ENCODE measurements around the gene SLC10A7. TPM values are rescaled to one million over a fixed set of nuclear protein-coding genes. Genes with fewer than 3 reads are reported as not detected.
"Not testable (repeated sequence)": the region's sequence is repeated elsewhere in the genome, so short reads cannot be mapped to it uniquely, and the experiment has no call there.

Gene SLC10A7
- total RNA-seq, 1 donor from 2014 or later: 11.4 TPM

GRCh38 chr4:146367347-146367746, 154.4 kb downstream of the SLC10A7 start:
- Histone ChIP-seq H3K9me3 (peaks cover 0 to 8% of the 10 kb centered on the region in 2 donors), H3K4me1 (peaks cover 0 to 3% of the 10 kb centered on the region in 2 donors), H3K27ac (no peak overlapping the region), H3K36me3 (no peaks in the 10 kb centered on the region), H3K4me3 (no peak overlapping the region), H3K27me3 (no peaks in the 10 kb centered on the region)
- TF ChIP-seq CTCF (IDR thresholded peaks at IDR 0.05): no peak
- no peak for DNase-seq (ENCODE audit: low spot score in 2 of 2)
- intact Hi-C loops (cut with DNase I): no loop called here

GRCh38 chr4:146359771-146360170, 162.0 kb downstream of the SLC10A7 start:
- Histone ChIP-seq H3K27ac (no peak overlapping the region), H3K27me3 (no peaks in the 10 kb centered on the region), H3K4me3 (no peak overlapping the region), H3K4me1 (no peaks in the 10 kb centered on the region), H3K36me3 (no peaks in the 10 kb centered on the region), H3K9me3 (peaks cover 7 to 20% of the 10 kb centered on the region in 2 donors)
- no peak for TF ChIP-seq CTCF (IDR thresholded peaks at IDR 0.05)
- intact Hi-C loops (cut with DNase I): no loop called here
- DNase-seq (ENCODE audit: low spot score in 2 of 2): no peak

DNA sequence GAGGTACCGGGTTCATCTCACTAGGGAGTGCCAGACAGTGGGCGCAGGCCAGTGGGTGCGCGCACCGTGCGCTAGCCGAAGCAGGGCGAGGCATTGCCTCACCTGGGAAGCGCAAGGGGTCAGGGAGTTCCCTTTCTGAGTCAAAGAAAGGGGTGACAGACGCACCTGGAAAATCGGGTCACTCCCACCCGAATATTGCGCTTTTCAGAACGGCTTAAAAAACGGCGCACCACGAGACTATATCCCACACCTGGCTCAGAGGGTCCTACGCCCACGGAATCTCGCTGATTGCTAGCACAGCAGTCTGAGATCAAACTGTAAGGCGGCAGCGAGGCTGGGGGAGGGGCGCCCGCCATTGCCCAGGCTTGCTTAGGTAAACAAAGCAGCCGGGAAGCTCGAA, 171.6 kb downstream of the SLC10A7 start:
- H3K27me3 ChIP-seq; H3K4me1 ChIP-seq; H3K4me3 ChIP-seq; H3K9me3 ChIP-seq; H3K36me3 ChIP-seq; intact Hi-C loops (cut with DNase I); H3K27ac ChIP-seq; DNase-seq (ENCODE audit: low spot score in 2 of 2): not testable (repeated sequence)

DNA sequence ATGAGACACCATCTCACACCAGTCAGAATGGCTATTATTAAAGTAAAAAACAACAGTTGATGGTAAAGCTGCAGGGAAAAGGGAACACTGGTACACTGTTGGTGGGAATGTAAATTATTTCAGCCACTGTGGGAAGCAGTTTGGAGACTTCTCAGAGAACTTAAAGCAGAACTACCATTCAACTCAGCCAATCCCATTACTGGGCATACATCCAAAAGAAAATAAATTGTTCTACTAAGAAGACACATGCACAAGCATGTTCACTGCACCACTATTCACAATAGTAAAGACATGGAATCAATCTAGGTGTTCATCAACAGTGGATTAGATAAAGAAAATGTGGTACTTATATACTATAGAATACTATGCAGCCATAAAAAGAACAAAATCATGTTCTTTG, 172.4 kb downstream of the SLC10A7 start:
- DNase-seq (ENCODE audit: low spot score in 2 of 2): no peak
- H3K27ac ChIP-seq: no peak overlapping the region
- intact Hi-C loops (cut with DNase I): no loop called here

DNA sequence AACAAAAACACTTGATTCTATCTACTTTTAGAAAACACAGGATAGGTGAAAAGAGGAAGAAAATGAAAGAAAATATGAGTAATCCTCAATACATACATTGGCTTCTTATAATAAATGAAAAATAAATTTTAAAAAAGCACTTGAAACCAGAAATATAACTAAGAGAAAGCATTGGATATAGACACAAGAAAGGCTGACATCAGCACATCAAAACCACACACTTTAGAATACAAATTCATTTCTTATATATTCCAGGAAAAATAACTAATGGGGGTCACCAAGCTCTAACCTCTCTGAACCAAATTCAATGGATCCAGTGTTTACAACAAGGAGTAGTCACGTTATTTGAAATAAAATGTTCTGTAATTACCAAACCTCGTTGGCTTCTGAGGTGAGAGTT, 173.9 kb downstream of the SLC10A7 start:
- Histone ChIP-seq H3K4me1 (no peaks in the 10 kb centered on the region), H3K36me3 (no peaks in the 10 kb centered on the region), H3K4me3 (no peak overlapping the region), H3K27ac (no peak overlapping the region), H3K9me3 (no peaks in the 10 kb centered on the region), H3K27me3 (no peaks in the 10 kb centered on the region)
- intact Hi-C loops (cut with DNase I): no loop called here
- DNase-seq (ENCODE audit: low spot score in 2 of 2): no peak
- TF ChIP-seq CTCF (IDR thresholded peaks at IDR 0.05): no peak

More for the DNA sequence above, 172.4 kb downstream of the SLC10A7 start:
- H3K36me3 ChIP-seq: no peaks in the 10 kb centered on the region
- no peak overlapping the region for H3K4me3 ChIP-seq
- H3K9me3 ChIP-seq: no peaks in the 10 kb centered on the region
- no peaks in the 10 kb centered on the region for H3K27me3 ChIP-seq
- no peak for TF ChIP-seq CTCF (IDR thresholded peaks at IDR 0.05)
- H3K4me1 ChIP-seq: no peaks in the 10 kb centered on the region

DNA sequence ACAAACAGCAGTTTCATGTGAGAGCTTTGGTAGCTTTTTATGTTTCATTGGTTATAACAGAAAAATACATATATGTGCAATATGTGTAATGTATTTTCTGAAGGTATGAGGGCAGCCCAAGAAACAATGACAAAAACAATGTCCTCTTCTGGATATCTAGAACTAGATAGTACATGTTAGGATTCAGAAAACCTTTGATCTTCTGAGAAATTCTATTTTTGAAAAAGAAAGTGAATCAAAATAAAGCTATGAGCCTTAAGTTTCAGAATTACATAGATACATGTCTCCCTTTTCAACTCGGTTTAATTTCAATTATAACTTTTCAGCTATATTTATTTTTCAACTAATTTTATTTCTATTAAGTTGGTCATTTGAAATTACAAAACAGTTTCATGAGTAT, 175.5 kb downstream of the SLC10A7 start:
- TF ChIP-seq CTCF (IDR thresholded peaks at IDR 0.05): no peak
- intact Hi-C loops (cut with DNase I): no loop called here
- Histone ChIP-seq H3K9me3 (no peaks in the 10 kb centered on the region), H3K27ac (no peak overlapping the region), H3K4me3 (no peak overlapping the region), H3K27me3 (no peaks in the 10 kb centered on the region), H3K4me1 (no peaks in the 10 kb centered on the region), H3K36me3 (no peaks in the 10 kb centered on the region)
- DNase-seq (ENCODE audit: low spot score in 2 of 2): no peak

All from ascending aorta (tissue), 2 donors.